GM23338 (cell line): ENCODE results near the gene RNF40. TPM values are rescaled to one million over a fixed set of nuclear protein-coding genes. Genes with fewer than 3 reads are reported as not detected.

Experiments
- ATAC-seq: fragments of 200-7000 bp; cut with Tn5 transposase; 3 replicates; pipeline ENCODE4 v1.9.1; 2020
- DNase-seq: peaks from one replicate; pipeline ENCODE4 v3.0.0-alpha.2; 2015; ENCODE audit warnings: low spot score
- H2AFZ ChIP-seq: fragments of 200-600 bp; sonication (generic); 2 replicates; pipeline ENCODE4 v1.8.0; 2016; ENCODE audit warnings: antibody characterized with exemption, mild to moderate bottlenecking, moderate library complexity
- H3F3A ChIP-seq: fragments of 200-600 bp; sonication (generic); replicated peaks from 2 replicates; pipeline ENCODE4 v1.8.0; 2017; ENCODE audit warnings: antibody characterized with exemption, mixed run types, low read depth
- H3K27ac ChIP-seq: fragments of 200-600 bp; sonication (generic); 2 replicates; pipeline ENCODE4 v1.6.1; 2016; ENCODE audit warnings: low read depth
- H3K27me3 ChIP-seq: fragments of 200-600 bp; sonication (generic); 2 replicates; pipeline ENCODE4 v1.8.0; 2016; ENCODE audit warnings: mild to moderate bottlenecking, mixed run types, moderate library complexity; ENCODE audit not compliant: insufficient read depth
- H3K36me3 ChIP-seq: fragments of 200-600 bp; sonication (generic); 2 replicates; pipeline ENCODE4 v1.8.0; 2016; ENCODE audit warnings: mild to moderate bottlenecking; ENCODE audit not compliant: insufficient read depth
- H3K4me1 ChIP-seq: fragments of 200-600 bp; sonication (generic); 2 replicates; pipeline ENCODE4 v1.8.0; 2016; ENCODE audit warnings: mild to moderate bottlenecking, moderate library complexity; ENCODE audit not compliant: insufficient read depth
- H3K4me2 ChIP-seq: fragments of 200-600 bp; sonication (generic); 2 replicates; pipeline ENCODE4 v1.7.1; 2017; ENCODE audit warnings: mixed run types
- H3K4me3 ChIP-seq: fragments of 200-600 bp; sonication (generic); 2 replicates; pipeline ENCODE4 v1.6.1; 2016; ENCODE audit warnings: mixed run types
- H3K79me2 ChIP-seq: fragments of 200-600 bp; sonication (generic); replicated peaks from 2 replicates; pipeline ENCODE4 v1.8.0; 2017; ENCODE audit warnings: mild to moderate bottlenecking; ENCODE audit not compliant: insufficient read depth
- H3K9me2 ChIP-seq: fragments of 200-600 bp; sonication (generic); 2 replicates; pipeline ENCODE4 v1.8.0; 2017; ENCODE audit not compliant: insufficient read depth
- H4K20me1 ChIP-seq: fragments of 200-600 bp; sonication (generic); replicated peaks from 2 replicates; pipeline ENCODE4 v1.8.0; 2017; ENCODE audit warnings: mild to moderate bottlenecking; ENCODE audit not compliant: insufficient read depth
- H3K27ac Mint-ChIP-seq: 2 replicates; pipeline ENCODE4 v1.8.0; 2020; ENCODE audit warnings: inconsistent platforms, mild to moderate bottlenecking, moderate library complexity, mixed read lengths
- H3K27me3 Mint-ChIP-seq: 3 replicates; pipeline ENCODE4 v1.8.0; 2022; ENCODE audit warnings: low read depth, mild to moderate bottlenecking, moderate library complexity, mixed read lengths, inconsistent platforms; ENCODE audit not compliant: insufficient read depth, poor library complexity
- H3K36me3 Mint-ChIP-seq: 3 replicates; pipeline ENCODE4 v1.8.0; 2021; ENCODE audit warnings: low read depth, mild to moderate bottlenecking, inconsistent platforms, moderate library complexity, mixed read lengths
- H3K4me1 Mint-ChIP-seq: 3 replicates; pipeline ENCODE4 v1.8.0; 2020; ENCODE audit warnings: mild to moderate bottlenecking, inconsistent platforms, mixed read lengths
- H3K4me3 Mint-ChIP-seq: 3 replicates; pipeline ENCODE4 v1.8.0; 2021; ENCODE audit warnings: moderate library complexity, mild to moderate bottlenecking, inconsistent platforms, mixed read lengths
- H3K9me3 Mint-ChIP-seq: 3 replicates; pipeline ENCODE4 v1.8.0; 2020; ENCODE audit warnings: moderate library complexity, mild to moderate bottlenecking, inconsistent platforms, mixed read lengths
- CREB1 ChIP-seq: fragments of 250-450 bp; sonication (Bioruptor Pico); IDR thresholded peaks from 2 replicates; pipeline ENCODE4 v1.5.0; 2020; ENCODE audit warnings: low read depth, mild to moderate bottlenecking, moderate library complexity
- EZH2 ChIP-seq: fragments of 200-600 bp; sonication (generic); IDR thresholded peaks from one replicate; pipeline ENCODE4 v1.8.0; 2017; ENCODE audit warnings: antibody characterized with exemption, mild to moderate bottlenecking, low read depth; ENCODE audit not compliant: unreplicated experiment
- EZH2phosphoT487 ChIP-seq: fragments of 200-600 bp; sonication (generic); IDR thresholded peaks from one replicate; pipeline ENCODE4 v1.8.1; 2018; ENCODE audit warnings: antibody characterized with exemption; ENCODE audit not compliant: unreplicated experiment
- JUNB ChIP-seq: IDR thresholded peaks from one replicate; pipeline ENCODE4 v1.6.1; 2016; ENCODE audit warnings: antibody characterized with exemption; ENCODE audit not compliant: unreplicated experiment
- NANOG ChIP-seq: IDR thresholded peaks from 2 replicates; pipeline ENCODE4 v1.6.1; 2016; ENCODE audit warnings: antibody characterized with exemption, borderline replicate concordance
- POLR2AphosphoS5 ChIP-seq: IDR thresholded peaks from 2 replicates; pipeline ENCODE4 v1.6.1; 2016; ENCODE audit warnings: antibody characterized with exemption, low read depth
- STAT1 ChIP-seq: IDR thresholded peaks from one replicate; pipeline ENCODE4 v1.6.1; 2016; ENCODE audit warnings: antibody characterized with exemption; ENCODE audit not compliant: unreplicated experiment
- ZNF331 ChIP-seq: fragments of 250-450 bp; sonication (Bioruptor Pico); IDR thresholded peaks from 2 replicates; pipeline ENCODE4 v1.5.0; 2020; ENCODE audit warnings: low read depth, mild to moderate bottlenecking, moderate library complexity
- polyA plus RNA-seq: library from polyadenylated mRNA; unstranded; fragments of >200 nt; fragmentation: Nextera tagmentation; extraction: Ambion mirVana; gene quantifications from 2 replicates; pipeline ENCODE4 v1.2.1, GENCODE V29; 2016
- total RNA-seq: library from RNA; depleted of rRNA; stranded (reverse); fragments of >200 nt; shearing (Covaris generic); gene quantifications from 2 replicates; pipeline ENCODE4 v1.2.3, GENCODE V29; 2014
- TF ChIP-seq, protein P1 (sequence below): fragments of 250-450 bp; sonication (Bioruptor Pico); IDR thresholded peaks from 2 replicates; pipeline ENCODE4 v1.5.0; 2020; ENCODE audit warnings: mild to moderate bottlenecking, moderate library complexity
- TF ChIP-seq, protein P2 (sequence below): IDR thresholded peaks from 2 replicates; pipeline ENCODE4 v1.6.1; 2016; ENCODE audit warnings: antibody characterized with exemption
- TF ChIP-seq, protein P3 (sequence below), 2 experiments: fragments of 200-600 bp in 1 of 2; sonication (generic) in 1 of 2; conservative IDR thresholded peaks; 2 replicates each; pipeline versions ENCODE4 v1.5.1 to v1.6.1; 2016 to 2017; ENCODE audit warnings: antibody characterized with exemption in 2 of 2, low read depth in 2 of 2, mild to moderate bottlenecking in 2 of 2, moderate library complexity in 1 of 2
- TF ChIP-seq, protein P4 (sequence below): IDR thresholded peaks from one replicate; pipeline ENCODE4 v1.6.1; 2018; ENCODE audit warnings: antibody characterized with exemption; ENCODE audit not compliant: unreplicated experiment

RNF40 gene
- total and polyA plus RNA-seq, 2 experiments from 2014 or later = 36.0 to 78.5 TPM

DNA sequence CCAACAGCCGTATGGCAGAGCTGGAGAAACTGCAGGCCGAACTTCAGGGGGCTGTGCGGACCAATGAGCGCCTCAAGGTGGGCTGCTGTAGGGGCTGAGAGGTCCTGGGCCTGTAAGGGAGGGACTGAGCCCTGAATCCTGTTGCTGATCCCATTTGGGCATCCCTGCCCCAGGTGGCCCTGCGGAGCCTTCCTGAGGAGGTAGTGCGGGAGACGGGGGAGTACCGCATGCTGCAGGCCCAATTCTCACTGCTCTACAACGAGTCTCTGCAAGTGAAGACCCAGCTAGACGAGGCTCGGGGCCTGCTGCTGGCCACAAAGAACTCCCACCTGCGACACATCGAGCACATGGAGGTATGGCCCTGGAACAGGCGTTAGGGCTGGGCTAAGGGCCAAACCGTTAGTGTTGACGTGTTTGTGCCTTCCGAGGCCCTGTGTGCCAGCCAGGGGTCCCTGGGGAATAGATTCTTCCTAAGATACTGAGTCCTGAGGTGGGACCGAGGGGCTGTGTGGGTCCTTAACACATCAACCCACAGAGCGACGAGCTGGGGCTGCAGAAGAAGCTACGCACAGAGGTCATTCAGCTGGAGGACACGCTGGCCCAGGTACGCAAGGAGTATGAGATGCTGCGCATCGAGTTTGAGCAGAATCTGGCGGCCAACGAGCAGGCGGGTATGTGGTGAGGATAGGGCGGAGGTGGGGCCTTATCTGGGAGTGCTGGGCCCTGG, 4.2 kb downstream of the RNF40 start (continued):
- TF ChIP-seq, protein P1, sequence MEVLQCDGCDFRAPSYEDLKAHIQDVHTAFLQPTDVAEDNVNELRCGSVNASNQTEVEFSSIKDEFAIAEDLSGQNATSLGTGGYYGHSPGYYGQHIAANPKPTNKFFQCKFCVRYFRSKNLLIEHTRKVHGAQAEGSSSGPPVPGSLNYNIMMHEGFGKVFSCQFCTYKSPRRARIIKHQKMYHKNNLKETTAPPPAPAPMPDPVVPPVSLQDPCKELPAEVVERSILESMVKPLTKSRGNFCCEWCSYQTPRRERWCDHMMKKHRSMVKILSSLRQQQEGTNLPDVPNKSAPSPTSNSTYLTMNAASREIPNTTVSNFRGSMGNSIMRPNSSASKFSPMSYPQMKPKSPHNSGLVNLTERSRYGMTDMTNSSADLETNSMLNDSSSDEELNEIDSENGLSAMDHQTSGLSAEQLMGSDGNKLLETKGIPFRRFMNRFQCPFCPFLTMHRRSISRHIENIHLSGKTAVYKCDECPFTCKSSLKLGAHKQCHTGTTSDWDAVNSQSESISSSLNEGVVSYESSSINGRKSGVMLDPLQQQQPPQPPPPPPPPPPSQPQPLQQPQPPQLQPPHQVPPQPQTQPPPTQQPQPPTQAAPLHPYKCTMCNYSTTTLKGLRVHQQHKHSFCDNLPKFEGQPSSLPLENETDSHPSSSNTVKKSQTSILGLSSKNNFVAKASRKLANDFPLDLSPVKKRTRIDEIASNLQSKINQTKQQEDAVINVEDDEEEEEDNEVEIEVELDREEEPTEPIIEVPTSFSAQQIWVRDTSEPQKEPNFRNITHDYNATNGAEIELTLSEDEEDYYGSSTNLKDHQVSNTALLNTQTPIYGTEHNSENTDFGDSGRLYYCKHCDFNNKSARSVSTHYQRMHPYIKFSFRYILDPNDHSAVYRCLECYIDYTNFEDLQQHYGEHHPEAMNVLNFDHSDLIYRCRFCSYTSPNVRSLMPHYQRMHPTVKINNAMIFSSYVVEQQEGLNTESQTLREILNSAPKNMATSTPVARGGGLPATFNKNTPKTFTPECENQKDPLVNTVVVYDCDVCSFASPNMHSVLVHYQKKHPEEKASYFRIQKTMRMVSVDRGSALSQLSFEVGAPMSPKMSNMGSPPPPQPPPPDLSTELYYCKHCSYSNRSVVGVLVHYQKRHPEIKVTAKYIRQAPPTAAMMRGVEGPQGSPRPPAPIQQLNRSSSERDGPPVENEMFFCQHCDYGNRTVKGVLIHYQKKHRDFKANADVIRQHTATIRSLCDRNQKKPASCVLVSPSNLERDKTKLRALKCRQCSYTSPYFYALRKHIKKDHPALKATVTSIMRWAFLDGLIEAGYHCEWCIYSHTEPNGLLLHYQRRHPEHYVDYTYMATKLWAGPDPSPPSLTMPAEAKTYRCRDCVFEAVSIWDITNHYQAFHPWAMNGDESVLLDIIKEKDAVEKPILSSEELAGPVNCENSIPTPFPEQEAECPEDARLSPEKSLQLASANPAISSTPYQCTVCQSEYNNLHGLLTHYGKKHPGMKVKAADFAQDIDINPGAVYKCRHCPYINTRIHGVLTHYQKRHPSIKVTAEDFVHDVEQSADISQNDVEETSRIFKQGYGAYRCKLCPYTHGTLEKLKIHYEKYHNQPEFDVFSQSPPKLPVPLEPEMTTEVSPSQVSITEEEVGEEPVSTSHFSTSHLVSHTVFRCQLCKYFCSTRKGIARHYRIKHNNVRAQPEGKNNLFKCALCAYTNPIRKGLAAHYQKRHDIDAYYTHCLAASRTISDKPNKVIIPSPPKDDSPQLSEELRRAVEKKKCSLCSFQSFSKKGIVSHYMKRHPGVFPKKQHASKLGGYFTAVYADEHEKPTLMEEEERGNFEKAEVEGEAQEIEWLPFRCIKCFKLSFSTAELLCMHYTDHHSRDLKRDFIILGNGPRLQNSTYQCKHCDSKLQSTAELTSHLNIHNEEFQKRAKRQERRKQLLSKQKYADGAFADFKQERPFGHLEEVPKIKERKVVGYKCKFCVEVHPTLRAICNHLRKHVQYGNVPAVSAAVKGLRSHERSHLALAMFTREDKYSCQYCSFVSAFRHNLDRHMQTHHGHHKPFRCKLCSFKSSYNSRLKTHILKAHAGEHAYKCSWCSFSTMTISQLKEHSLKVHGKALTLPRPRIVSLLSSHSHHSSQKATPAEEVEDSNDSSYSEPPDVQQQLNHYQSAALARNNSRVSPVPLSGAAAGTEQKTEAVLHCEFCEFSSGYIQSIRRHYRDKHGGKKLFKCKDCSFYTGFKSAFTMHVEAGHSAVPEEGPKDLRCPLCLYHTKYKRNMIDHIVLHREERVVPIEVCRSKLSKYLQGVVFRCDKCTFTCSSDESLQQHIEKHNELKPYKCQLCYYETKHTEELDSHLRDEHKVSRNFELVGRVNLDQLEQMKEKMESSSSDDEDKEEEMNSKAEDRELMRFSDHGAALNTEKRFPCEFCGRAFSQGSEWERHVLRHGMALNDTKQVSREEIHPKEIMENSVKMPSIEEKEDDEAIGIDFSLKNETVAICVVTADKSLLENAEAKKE (CRISPR knock-in tag) = no peak
- no peak for TF ChIP-seq EZH2
- TF ChIP-seq POLR2AphosphoS5 = no peak

DNA sequence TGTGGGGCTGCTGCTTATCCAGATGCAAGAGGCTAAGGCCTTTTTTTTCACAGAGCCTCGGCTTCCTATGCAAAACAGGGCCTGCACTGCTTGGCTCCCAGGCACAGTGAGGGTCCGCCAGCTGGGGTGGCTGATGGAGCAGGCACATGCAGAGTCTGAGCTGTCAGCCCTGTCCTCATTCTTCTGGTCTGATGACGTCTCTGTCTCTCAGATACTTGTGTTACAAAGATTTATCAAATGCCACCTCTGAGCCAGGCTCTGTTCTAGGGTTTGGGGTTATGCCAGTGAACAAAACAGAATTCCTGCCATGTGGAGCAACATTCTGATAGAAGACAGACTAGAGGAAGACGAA, 4.8 kb downstream of the RNF40 start:
- peaks cover 92% of the 10 kb centered on the region for H3K36me3 Mint-ChIP-seq
- Histone ChIP-seq H3K79me2 (peaks cover 24% of the 10 kb centered on the region), H3K4me1 (no peaks in the 10 kb centered on the region), H3K27me3 (no peaks in the 10 kb centered on the region), H3K9me2 (no peaks in the 10 kb centered on the region), H3K4me3 (no peak overlapping the region), H3K36me3 (peaks cover 44% of the 10 kb centered on the region), H3F3A (no peaks in the 10 kb centered on the region), H3K27ac (no peak overlapping the region), H2AFZ (no peak overlapping the region), H4K20me1 (peaks cover 21% of the 10 kb centered on the region), H3K4me2 (no peak overlapping the region)
- H3K27me3 Mint-ChIP-seq = peaks cover 12% of the 10 kb centered on the region
- no peak overlapping the region for H3K27ac Mint-ChIP-seq
- H3K4me1 Mint-ChIP-seq = peaks cover 6% of the 10 kb centered on the region
- no peak for DNase-seq
- no peaks in the 10 kb centered on the region; the same call in 2 of the 3 replicates for H3K9me3 Mint-ChIP-seq
- H3K4me3 Mint-ChIP-seq = no peak overlapping the region; the same call in 2 of the 3 replicates
- no peak for ATAC-seq
- TF ChIP-seq, protein P2, sequence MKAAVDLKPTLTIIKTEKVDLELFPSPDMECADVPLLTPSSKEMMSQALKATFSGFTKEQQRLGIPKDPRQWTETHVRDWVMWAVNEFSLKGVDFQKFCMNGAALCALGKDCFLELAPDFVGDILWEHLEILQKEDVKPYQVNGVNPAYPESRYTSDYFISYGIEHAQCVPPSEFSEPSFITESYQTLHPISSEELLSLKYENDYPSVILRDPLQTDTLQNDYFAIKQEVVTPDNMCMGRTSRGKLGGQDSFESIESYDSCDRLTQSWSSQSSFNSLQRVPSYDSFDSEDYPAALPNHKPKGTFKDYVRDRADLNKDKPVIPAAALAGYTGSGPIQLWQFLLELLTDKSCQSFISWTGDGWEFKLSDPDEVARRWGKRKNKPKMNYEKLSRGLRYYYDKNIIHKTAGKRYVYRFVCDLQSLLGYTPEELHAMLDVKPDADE = no peak
- TF ChIP-seq EZH2phosphoT487 = no peak
- no peak for TF ChIP-seq STAT1
- no peak for TF ChIP-seq POLR2AphosphoS5
- TF ChIP-seq, protein P3, sequence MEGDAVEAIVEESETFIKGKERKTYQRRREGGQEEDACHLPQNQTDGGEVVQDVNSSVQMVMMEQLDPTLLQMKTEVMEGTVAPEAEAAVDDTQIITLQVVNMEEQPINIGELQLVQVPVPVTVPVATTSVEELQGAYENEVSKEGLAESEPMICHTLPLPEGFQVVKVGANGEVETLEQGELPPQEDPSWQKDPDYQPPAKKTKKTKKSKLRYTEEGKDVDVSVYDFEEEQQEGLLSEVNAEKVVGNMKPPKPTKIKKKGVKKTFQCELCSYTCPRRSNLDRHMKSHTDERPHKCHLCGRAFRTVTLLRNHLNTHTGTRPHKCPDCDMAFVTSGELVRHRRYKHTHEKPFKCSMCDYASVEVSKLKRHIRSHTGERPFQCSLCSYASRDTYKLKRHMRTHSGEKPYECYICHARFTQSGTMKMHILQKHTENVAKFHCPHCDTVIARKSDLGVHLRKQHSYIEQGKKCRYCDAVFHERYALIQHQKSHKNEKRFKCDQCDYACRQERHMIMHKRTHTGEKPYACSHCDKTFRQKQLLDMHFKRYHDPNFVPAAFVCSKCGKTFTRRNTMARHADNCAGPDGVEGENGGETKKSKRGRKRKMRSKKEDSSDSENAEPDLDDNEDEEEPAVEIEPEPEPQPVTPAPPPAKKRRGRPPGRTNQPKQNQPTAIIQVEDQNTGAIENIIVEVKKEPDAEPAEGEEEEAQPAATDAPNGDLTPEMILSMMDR (conservative IDR thresholded peaks at IDR 0.05; ENCODE audit: low read depth in 2 of 2) = no peak
- no peak for TF ChIP-seq EZH2
- TF ChIP-seq NANOG = no peak
- TF ChIP-seq, protein P4, sequence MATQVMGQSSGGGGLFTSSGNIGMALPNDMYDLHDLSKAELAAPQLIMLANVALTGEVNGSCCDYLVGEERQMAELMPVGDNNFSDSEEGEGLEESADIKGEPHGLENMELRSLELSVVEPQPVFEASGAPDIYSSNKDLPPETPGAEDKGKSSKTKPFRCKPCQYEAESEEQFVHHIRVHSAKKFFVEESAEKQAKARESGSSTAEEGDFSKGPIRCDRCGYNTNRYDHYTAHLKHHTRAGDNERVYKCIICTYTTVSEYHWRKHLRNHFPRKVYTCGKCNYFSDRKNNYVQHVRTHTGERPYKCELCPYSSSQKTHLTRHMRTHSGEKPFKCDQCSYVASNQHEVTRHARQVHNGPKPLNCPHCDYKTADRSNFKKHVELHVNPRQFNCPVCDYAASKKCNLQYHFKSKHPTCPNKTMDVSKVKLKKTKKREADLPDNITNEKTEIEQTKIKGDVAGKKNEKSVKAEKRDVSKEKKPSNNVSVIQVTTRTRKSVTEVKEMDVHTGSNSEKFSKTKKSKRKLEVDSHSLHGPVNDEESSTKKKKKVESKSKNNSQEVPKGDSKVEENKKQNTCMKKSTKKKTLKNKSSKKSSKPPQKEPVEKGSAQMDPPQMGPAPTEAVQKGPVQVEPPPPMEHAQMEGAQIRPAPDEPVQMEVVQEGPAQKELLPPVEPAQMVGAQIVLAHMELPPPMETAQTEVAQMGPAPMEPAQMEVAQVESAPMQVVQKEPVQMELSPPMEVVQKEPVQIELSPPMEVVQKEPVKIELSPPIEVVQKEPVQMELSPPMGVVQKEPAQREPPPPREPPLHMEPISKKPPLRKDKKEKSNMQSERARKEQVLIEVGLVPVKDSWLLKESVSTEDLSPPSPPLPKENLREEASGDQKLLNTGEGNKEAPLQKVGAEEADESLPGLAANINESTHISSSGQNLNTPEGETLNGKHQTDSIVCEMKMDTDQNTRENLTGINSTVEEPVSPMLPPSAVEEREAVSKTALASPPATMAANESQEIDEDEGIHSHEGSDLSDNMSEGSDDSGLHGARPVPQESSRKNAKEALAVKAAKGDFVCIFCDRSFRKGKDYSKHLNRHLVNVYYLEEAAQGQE = no peak
- TF ChIP-seq JUNB = no peak
- no peak for TF ChIP-seq CREB1
- no peak for TF ChIP-seq ZNF331 (CRISPR knock-in tag)
